ENCODE measurements around the gene PPP6C.
"Not testable (repeated sequence)": the region's sequence is repeated elsewhere in the genome, so short reads cannot be mapped to it uniquely, and the experiment has no call there.

The PPP6C gene

GRCh38 chr9:125189361-125190289 lies at the start of gene PPP6C:
Gene PPP6C, minus strand, starts transcription at chr9:125189803. Its CDS starts 85 bp downstream, at chr9:125189718.
- H3K9me3 ChIP-seq (ENCODE audit: control insufficient read depth, low read length): no peaks in the 10 kb centered on the region
- H3K4me1 ChIP-seq (ENCODE audit: control insufficient read depth, insufficient read depth, low read length): peaks cover 4% of the 10 kb centered on the region
- H3K4me3 ChIP-seq (ENCODE audit: low read length): peak within 1 kb of the TSS; percentile 78
- H3K9ac ChIP-seq (ENCODE audit: low read length): peak within 1 kb of the TSS; percentile 99
- no peaks in the 10 kb centered on the region for H3K27me3 ChIP-seq (ENCODE audit: control insufficient read depth, insufficient read depth, low read length)
- no peaks in the 10 kb centered on the region for H3K36me3 ChIP-seq (ENCODE audit: control insufficient read depth, insufficient read depth, low read length)

- H3K9ac ChIP-seq (ENCODE audit: low read length): peak overlapping the region; percentile 19
- H3K4me1 ChIP-seq (ENCODE audit: control insufficient read depth, insufficient read depth, low read length): peaks cover 37% of the 10 kb centered on the region
Measured at GRCh38 chr9:125238915-125239446, 49.4 kb upstream of the PPP6C start.

GRCh38 chr9:125238127-125238914 lies 48.7 kb upstream of the PPP6C start:
- Histone ChIP-seq H3K36me3 (ENCODE audit: control insufficient read depth, insufficient read depth, low read length) (peaks cover 14% of the 10 kb centered on the region), H3K9ac (ENCODE audit: low read length) (peak overlapping the region; percentile 19), H3K4me1 (ENCODE audit: control insufficient read depth, insufficient read depth, low read length) (peaks cover 37% of the 10 kb centered on the region), H3K9me3 (ENCODE audit: control insufficient read depth, low read length) (no peaks in the 10 kb centered on the region), H3K4me3 (ENCODE audit: low read length) (no peak overlapping the region), H3K27me3 (ENCODE audit: control insufficient read depth, insufficient read depth, low read length) (no peaks in the 10 kb centered on the region)

More at GRCh38 chr9:125238915-125239446, 49.4 kb upstream of the PPP6C start:
- Histone ChIP-seq H3K36me3 (ENCODE audit: control insufficient read depth, insufficient read depth, low read length) (peaks cover 14% of the 10 kb centered on the region), H3K9me3 (ENCODE audit: control insufficient read depth, low read length) (no peaks in the 10 kb centered on the region), H3K4me3 (ENCODE audit: low read length) (peak overlapping the region; percentile 14), H3K27me3 (ENCODE audit: control insufficient read depth, insufficient read depth, low read length) (no peaks in the 10 kb centered on the region)

DNA sequence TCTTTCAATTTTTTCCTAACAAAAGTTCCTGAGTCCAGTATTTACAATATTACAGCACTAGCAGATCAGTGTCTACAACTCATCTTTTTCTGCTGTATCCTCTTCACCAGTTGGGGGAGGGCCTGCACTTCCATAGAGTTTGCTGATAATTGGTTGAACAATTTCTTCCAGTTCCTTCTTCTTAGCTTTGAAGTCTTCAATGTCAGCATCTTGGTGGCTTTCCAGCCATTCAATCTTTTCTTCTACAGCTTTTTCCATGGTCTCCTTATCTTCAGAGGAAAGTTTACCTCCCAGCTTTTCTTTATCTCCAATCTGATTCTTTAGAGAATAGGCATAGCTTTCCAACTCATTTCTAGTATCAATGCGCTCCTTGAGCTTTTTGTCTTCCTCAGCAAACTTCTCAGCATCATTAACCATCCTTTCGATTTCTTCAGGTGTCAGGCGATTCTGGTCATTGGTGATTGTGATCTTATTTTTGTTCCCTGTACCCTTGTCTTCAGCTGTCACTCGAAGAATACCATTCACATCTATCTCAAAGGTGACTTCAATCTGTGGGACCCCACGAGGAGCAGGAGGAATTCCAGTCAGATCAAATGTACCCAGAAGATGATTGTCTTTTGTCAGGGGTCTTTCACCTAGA lies 47.0 kb upstream of the PPP6C start:
- not testable (repeated sequence) for H3K9ac ChIP-seq (ENCODE audit: low read length); H3K9me3 ChIP-seq (ENCODE audit: control insufficient read depth, low read length); H3K27me3 ChIP-seq (ENCODE audit: control insufficient read depth, insufficient read depth, low read length); H3K4me3 ChIP-seq (ENCODE audit: low read length)
- Histone ChIP-seq H3K36me3 (ENCODE audit: control insufficient read depth, insufficient read depth, low read length) (peaks cover 14% of the 10 kb centered on the region), H3K4me1 (ENCODE audit: control insufficient read depth, insufficient read depth, low read length) (peaks cover 30% of the 10 kb centered on the region)

- Histone ChIP-seq H3K9me3 (ENCODE audit: control insufficient read depth, low read length) (no peaks in the 10 kb centered on the region), H3K4me1 (ENCODE audit: control insufficient read depth, insufficient read depth, low read length) (peaks cover 30% of the 10 kb centered on the region), H3K36me3 (ENCODE audit: control insufficient read depth, insufficient read depth, low read length) (peaks cover 14% of the 10 kb centered on the region), H3K27me3 (ENCODE audit: control insufficient read depth, insufficient read depth, low read length) (no peaks in the 10 kb centered on the region), H3K9ac (ENCODE audit: low read length) (no peak overlapping the region), H3K4me3 (ENCODE audit: low read length) (no peak overlapping the region)
Measured at GRCh38 chr9:125235804-125236519, 46.4 kb upstream of the PPP6C start.

DNA sequence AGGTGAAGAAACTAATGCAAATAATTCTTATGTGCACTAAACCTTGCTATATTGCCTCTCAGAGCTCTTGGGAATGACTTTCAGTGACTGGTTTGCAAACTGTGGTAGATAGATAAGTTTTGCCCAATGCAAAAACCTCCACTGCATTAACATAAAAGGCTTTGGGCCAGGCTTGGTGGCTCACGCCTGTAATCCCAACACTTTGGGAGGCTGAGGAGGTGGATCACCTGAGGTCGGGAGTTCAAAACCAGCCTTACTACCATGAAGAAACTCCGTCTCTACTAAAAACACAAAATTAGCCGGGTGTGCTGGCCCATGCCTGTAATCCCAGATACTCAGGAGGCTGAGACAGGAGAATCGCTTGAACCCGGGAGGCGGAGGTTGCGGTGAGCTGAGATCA lies 44.5 kb upstream of the PPP6C start:
- H3K9ac ChIP-seq (ENCODE audit: low read length); H3K4me3 ChIP-seq (ENCODE audit: low read length); H3K9me3 ChIP-seq (ENCODE audit: control insufficient read depth, low read length); H3K27me3 ChIP-seq (ENCODE audit: control insufficient read depth, insufficient read depth, low read length): not testable (repeated sequence)
- peaks cover 26% of the 10 kb centered on the region for H3K4me1 ChIP-seq (ENCODE audit: control insufficient read depth, insufficient read depth, low read length)
- H3K36me3 ChIP-seq (ENCODE audit: control insufficient read depth, insufficient read depth, low read length): peaks cover 14% of the 10 kb centered on the region

DNA sequence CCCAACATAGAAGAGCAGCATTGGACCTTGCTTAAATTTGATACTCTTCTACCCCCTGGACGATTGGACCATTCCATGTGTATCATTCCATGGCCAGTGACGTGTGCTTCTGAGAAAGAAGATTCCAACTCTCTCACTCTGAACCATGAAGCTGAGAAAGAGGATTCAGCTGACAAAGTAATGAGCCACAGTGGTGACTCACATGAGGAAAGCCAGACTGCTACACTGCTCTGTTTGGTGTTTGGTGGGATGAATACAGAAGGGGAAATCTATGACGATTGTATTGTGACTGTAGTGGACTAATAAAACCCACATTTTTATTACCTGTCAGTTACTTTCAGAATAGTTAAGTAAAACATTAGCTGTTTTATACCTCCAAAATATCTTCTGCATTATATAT lies 44.1 kb upstream of the PPP6C start:
- peaks cover 14% of the 10 kb centered on the region for H3K36me3 ChIP-seq (ENCODE audit: control insufficient read depth, insufficient read depth, low read length)

GRCh38 chr9:125227761-125228160 lies 38.2 kb upstream of the PPP6C start:
- Histone ChIP-seq H3K4me1 (ENCODE audit: control insufficient read depth, insufficient read depth, low read length) (no peaks in the 10 kb centered on the region), H3K4me3 (ENCODE audit: low read length) (no peak overlapping the region), H3K9me3 (ENCODE audit: control insufficient read depth, low read length) (no peaks in the 10 kb centered on the region), H3K9ac (ENCODE audit: low read length) (no peak overlapping the region), H3K27me3 (ENCODE audit: control insufficient read depth, insufficient read depth, low read length) (no peaks in the 10 kb centered on the region), H3K36me3 (ENCODE audit: control insufficient read depth, insufficient read depth, low read length) (no peaks in the 10 kb centered on the region)

More for the DNA sequence above, 44.1 kb upstream of the PPP6C start:
- H3K4me1 ChIP-seq (ENCODE audit: control insufficient read depth, insufficient read depth, low read length): peaks cover 22% of the 10 kb centered on the region
- H3K27me3 ChIP-seq (ENCODE audit: control insufficient read depth, insufficient read depth, low read length): no peaks in the 10 kb centered on the region
- no peaks in the 10 kb centered on the region for H3K9me3 ChIP-seq (ENCODE audit: control insufficient read depth, low read length)
- no peak overlapping the region for H3K9ac ChIP-seq (ENCODE audit: low read length)
- no peak overlapping the region for H3K4me3 ChIP-seq (ENCODE audit: low read length)

- not testable (repeated sequence) for H3K4me1 ChIP-seq (ENCODE audit: control insufficient read depth, insufficient read depth, low read length); H3K9me3 ChIP-seq (ENCODE audit: control insufficient read depth, low read length); H3K9ac ChIP-seq (ENCODE audit: low read length); H3K4me3 ChIP-seq (ENCODE audit: low read length); H3K27me3 ChIP-seq (ENCODE audit: control insufficient read depth, insufficient read depth, low read length); H3K36me3 ChIP-seq (ENCODE audit: control insufficient read depth, insufficient read depth, low read length)
Measured at GRCh38 chr9:125224858-125225257, 35.3 kb upstream of the PPP6C start.

DNA sequence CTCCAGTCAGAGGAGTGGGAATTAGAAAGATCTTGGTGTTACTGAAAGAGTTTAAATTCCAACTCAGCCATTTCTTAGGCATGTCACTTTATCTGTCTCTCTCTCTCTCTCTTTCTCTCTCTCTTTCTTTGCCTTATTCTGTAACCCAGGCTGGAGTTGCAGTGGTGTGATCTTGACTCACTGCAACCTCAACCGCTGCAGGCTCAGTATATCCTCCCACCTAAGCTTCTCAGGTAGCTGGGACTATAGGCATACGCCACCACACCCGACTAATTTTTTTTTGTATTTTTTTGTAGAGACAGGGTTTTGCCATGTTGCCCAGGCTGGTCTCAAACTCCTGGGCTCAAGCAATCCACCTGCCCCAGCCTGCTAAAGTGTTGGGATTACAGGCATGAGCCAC lies 29.0 kb upstream of the PPP6C start:
- H3K4me1 ChIP-seq (ENCODE audit: control insufficient read depth, insufficient read depth, low read length): no peaks in the 10 kb centered on the region
- H3K4me3 ChIP-seq (ENCODE audit: low read length): no peak overlapping the region
- H3K36me3 ChIP-seq (ENCODE audit: control insufficient read depth, insufficient read depth, low read length): no peaks in the 10 kb centered on the region
- H3K9ac ChIP-seq (ENCODE audit: low read length): no peak overlapping the region
- H3K27me3 ChIP-seq (ENCODE audit: control insufficient read depth, insufficient read depth, low read length): no peaks in the 10 kb centered on the region
- no peaks in the 10 kb centered on the region for H3K9me3 ChIP-seq (ENCODE audit: control insufficient read depth, low read length)

DNA sequence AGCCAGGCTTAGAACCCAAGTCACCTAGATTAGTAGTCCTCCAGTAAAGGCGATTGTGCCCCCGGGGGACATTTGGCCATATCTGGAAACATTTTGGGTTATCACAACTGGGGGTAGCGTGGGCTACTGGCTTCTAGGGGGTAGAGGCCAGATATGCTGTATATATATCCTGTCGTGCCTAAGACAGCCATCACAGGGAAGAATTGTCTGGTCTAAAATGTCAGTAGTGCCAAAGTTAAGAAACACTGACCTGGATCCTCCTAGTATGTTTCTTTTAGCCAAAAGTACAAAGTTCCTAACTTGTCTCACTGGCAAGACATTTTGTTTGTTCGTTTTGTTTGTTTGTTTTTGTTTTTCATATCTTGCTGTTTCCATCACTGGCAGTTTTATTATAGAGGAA lies 24.6 kb upstream of the PPP6C start:
- Histone ChIP-seq H3K36me3 (ENCODE audit: control insufficient read depth, insufficient read depth, low read length) (no peaks in the 10 kb centered on the region), H3K9ac (ENCODE audit: low read length) (no peak overlapping the region), H3K4me3 (ENCODE audit: low read length) (no peak overlapping the region), H3K9me3 (ENCODE audit: control insufficient read depth, low read length) (no peaks in the 10 kb centered on the region), H3K27me3 (ENCODE audit: control insufficient read depth, insufficient read depth, low read length) (no peaks in the 10 kb centered on the region), H3K4me1 (ENCODE audit: control insufficient read depth, insufficient read depth, low read length) (no peaks in the 10 kb centered on the region)
